T-helper 2 cell treated with Interferon-gamma antibody and Interleukin-4, amounts not matched to agents 100 ng/mL and 5 ng/mL, for 36 hours (primary cell): Measurements from ENCODE around the gene PAX7. TPM values are rescaled to one million over a fixed set of nuclear protein-coding genes. Genes with fewer than 3 reads are reported as not detected.

Experiments used
- intact Hi-C: fragments of 100-400 bp; cut with micrococcal nuclease; formaldehyde crosslinking; loops from one replicate; pipeline ENCODE4 v1.15.1; 2023
- total RNA-seq: library from RNA; stranded (reverse); gene quantifications from 2 replicates; pipeline ENCODE4 v1.2.3, GENCODE V29; 2022

PAX7 gene
- total RNA-seq, 1 donor from 2014 or later, result not detected

- intact Hi-C loops, result no loop called here
Observed at GRCh38 chr1:18640228-18641004, 9.8 kb downstream of the PAX7 start.

DNA sequence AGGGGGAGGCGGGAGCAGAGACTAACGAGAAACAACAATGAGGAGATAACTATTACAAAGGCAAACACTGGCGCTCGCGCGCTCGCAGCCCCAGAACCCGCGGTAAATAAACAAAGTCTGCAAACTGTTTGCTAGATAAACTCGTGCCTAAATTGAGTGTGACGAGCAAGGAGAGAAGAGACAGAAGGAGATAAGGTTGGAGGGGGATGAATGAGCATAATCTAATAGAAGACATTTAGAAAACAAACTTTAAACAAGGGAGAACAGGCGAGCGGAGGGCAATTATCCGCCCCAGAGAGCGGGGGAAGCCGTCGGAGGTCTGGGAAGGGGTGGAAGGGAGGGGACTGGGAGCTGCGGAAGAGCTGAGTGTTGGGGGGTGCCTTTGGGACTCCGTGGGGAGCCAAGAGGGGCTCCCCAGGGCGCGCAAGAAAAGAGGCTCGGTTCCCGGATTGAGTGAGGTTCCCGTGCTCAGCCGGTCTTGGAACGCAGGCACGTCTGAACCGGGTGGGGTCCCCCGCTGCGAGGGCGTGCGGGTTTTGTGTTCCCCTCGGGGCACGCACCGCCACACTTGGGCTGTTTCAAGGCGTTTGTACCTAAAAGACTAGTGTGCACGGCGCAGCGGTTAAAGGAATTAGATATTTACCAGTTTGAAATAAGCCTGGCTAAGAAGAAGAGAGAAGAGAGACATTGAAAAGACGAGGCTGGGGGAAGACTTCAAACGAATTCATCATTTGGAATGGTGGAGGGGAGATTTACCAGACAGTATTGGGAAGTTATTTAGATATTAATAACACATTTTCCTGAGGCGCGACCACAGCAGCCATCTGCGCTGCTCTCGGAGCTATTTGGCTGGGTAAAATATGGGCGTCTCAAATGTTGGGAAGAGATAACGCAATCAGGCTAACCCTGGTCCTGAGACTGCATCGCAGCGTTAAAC is 10.6 kb downstream of the PAX7 start:
- intact Hi-C loops, result no loop called here

GRCh38 chr1:18642278-18643095 is 11.8 kb downstream of the PAX7 start:
- intact Hi-C loops, result no loop called here

GRCh38 chr1:18643154-18644012 is 12.7 kb downstream of the PAX7 start:
- intact Hi-C loops, result no loop called here

GRCh38 chr1:18644013-18644399 is 13.4 kb downstream of the PAX7 start:
- intact Hi-C loops, result no loop called here

DNA sequence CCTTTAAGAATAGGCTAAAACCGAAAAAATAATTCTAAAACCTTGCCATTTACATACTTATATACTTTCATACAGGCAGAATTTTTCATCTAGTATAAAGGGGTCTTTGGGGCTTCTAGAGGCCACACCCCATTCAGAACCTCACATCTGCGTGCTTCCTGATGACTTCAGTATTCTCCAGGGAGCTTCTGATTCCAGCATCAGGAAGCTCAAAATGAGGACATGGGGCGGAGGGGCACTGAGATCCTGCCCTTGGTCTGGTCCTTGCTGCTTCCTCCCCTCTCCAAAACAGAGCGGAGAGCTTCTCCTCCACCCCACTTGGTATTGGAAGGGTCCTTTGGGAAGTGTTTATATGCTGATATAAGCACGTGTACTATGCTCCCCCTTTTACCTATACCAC is 13.8 kb downstream of the PAX7 start:
- intact Hi-C loops, result no loop called here

DNA sequence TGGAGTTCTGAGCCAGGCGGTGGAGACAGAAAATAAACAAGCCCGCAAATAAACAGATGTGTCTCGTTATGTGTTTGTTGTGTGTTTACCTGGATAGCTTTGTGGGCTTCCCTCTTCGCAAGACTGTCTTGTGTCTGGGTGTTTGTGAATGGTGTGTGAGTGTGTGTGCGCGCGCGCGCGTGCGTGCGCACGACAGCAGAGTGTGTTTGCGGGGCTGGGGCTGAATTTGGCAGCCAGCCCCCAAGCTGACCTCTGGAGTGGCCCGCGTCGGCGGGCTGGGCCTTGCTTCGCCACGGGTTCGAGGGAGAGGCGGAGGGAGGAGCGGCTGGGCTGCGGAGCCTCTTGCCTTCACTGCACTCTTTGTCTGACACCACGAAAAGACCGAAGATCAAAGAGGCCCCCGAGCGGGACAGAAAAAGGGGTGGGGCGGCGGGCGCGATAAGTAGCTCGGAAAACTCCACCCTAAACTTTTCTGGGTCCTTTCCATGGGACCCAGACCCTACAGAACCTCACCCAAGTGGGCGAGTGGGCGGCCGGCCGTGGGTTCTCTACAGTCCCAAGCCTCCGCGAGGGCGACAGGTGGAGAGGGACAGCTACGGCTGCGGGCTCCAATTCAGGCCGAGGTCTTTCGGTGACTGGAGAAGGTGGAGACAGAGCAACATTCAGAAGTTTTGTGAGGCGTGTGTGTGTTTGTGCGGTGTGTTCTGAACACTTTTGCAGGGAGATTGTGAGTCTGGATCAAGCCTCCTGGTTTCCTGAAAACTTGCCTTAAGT is 14.5 kb downstream of the PAX7 start:
- intact Hi-C loops, result no loop called here

GRCh38 chr1:18645747-18646090 is 15.1 kb downstream of the PAX7 start:
- intact Hi-C loops, result no loop called here

GRCh38 chr1:18646091-18646785 is 15.6 kb downstream of the PAX7 start:
- intact Hi-C loops, result no loop called here

- intact Hi-C loops, result no loop called here
Observed at GRCh38 chr1:18646786-18647410, 16.3 kb downstream of the PAX7 start.

- intact Hi-C loops, result no loop called here
Observed at GRCh38 chr1:18647681-18648214, 17.1 kb downstream of the PAX7 start.

GRCh38 chr1:18649693-18650370 is 19.2 kb downstream of the PAX7 start:
- intact Hi-C loops, result no loop called here

DNA sequence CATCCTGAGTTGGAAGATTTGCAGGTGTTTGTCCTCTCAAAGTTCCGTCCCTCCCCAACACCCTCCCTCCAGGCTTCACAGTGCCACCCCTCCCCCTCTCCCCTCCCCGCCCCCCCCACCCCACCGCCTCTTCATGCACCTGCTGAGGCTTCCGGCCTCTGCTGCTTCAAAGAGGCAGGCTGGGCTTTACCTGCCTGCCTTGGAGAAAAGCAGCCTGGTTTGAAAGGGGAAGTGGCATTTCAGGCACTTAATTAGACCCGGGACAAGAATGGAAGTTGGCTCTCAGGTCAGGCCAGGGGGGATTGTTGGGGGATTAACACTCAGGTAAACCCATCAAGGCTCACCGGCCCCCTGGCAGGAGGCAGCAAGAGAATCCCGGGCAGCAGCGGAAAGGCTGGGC is 21.1 kb downstream of the PAX7 start:
- intact Hi-C loops, result no loop called here

- intact Hi-C loops, result no loop called here
Observed at GRCh38 chr1:18652791-18653190, 22.1 kb downstream of the PAX7 start.

DNA sequence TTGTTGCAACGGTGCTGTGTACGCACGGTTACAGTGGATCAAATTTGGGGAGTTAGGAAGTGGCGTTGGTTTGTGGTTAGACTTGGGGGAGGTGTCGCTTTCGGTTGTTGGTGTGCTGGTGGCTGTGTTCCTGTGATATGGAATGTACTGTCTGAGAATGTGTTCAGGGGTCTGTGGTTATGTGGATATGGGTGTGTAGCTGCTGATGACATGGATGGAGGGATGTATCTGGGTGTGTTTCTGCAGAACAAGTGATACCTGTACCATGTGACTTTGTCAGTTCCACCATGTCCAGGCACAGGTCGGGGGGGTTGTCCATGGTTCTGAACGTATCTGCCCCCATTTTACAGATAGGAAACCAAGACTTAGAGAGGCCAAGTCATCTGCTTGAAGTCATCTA is 22.7 kb downstream of the PAX7 start:
- intact Hi-C loops, result no loop called here

- intact Hi-C loops, result no loop called here
Observed at GRCh38 chr1:18653916-18654315, 23.3 kb downstream of the PAX7 start.

DNA sequence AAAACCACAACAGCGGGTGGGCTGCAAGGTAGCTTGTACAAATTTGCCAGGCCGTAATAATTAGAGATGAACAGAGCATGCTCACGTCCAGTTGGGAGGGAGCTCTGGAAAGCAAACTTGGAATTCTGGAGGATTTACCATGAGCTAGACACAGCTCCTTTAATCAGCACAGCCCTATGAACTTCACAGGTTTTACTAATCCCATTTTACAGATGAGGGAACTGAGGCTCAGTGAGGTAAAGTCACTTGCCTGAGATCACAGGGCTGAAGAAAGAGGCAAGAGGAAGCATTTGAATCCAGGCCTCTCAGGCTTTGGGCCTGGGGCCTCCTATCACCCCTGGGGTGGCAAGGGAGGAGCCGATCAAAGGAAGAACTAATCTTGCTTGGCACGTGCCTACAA is 24.0 kb downstream of the PAX7 start:
- intact Hi-C loops, result no loop called here
